Epithelial cell of proximal tubule (primary cell): ENCODE data around the gene GRB10. TPM values are rescaled to one million over a fixed set of nuclear protein-coding genes. Genes with fewer than 3 reads are reported as not detected.

Source experiments
- DNase-seq: peaks from one replicate; pipeline ENCODE4 v3.0.0-alpha.2; 2011; ENCODE audit warnings: low read depth
- H3K4me3 ChIP-seq: 2 replicates; pipeline ENCODE4 v1.5.1; 2011; ENCODE audit warnings: low read depth, mild to moderate bottlenecking, low read length
- CTCF ChIP-seq: conservative IDR thresholded peaks from 2 replicates; pipeline ENCODE4 v1.5.1; 2012; ENCODE audit warnings: low read depth, mild to moderate bottlenecking, low read length
- total RNA-seq: library from RNA; depleted of rRNA; stranded (reverse); fragments of >200 nt; gene quantifications from 2 replicates; pipeline ENCODE4 v1.2.3, GENCODE V29; 2015

The GRB10 gene
- total RNA-seq, 1 donor from 2014 or later = 33.4 TPM

- no peak for DNase-seq
- TF ChIP-seq CTCF = no peak
- H3K4me3 ChIP-seq = no peak overlapping the region
Observed at GRCh38 chr7:50626286-50626685, 156.4 kb downstream of the GRB10 start.

GRCh38 chr7:50625360-50625759, 157.3 kb downstream of the GRB10 start:
- no peak overlapping the region for H3K4me3 ChIP-seq
- no peak for DNase-seq
- TF ChIP-seq CTCF = no peak

- TF ChIP-seq CTCF = no peak
- DNase-seq = no peak
- no peak overlapping the region for H3K4me3 ChIP-seq
Observed at GRCh38 chr7:50622821-50623220, 159.9 kb downstream of the GRB10 start.

- no peak for TF ChIP-seq CTCF
- no peak for DNase-seq
- no peak overlapping the region for H3K4me3 ChIP-seq
Observed at GRCh38 chr7:50621973-50622490, 160.7 kb downstream of the GRB10 start.

GRCh38 chr7:50621206-50621605, 161.5 kb downstream of the GRB10 start:
- no peak for TF ChIP-seq CTCF
- DNase-seq = no peak
- no peak overlapping the region for H3K4me3 ChIP-seq

GRCh38 chr7:50620433-50620832, 162.3 kb downstream of the GRB10 start:
- DNase-seq = no peak
- no peak for TF ChIP-seq CTCF
- H3K4me3 ChIP-seq = no peak overlapping the region

GRCh38 chr7:50619684-50620083, 163.0 kb downstream of the GRB10 start:
- no peak overlapping the region for H3K4me3 ChIP-seq
- no peak for TF ChIP-seq CTCF
- DNase-seq = no peak
